Sigmoid colon (tissue), 7 donors: ENCODE results near the gene CYBB. TPM values are rescaled to one million over a fixed set of nuclear protein-coding genes. Genes with fewer than 3 reads are reported as not detected.

ENCODE experiments used
- DNase-seq: peaks from one replicate; pipeline ENCODE4 v3.0.0-alpha.2; 2019
- H3K27ac ChIP-seq, 4 donors: fragments of 200-600 bp; sonication (generic); one replicate each; pipeline ENCODE4 v1.5.1; 2016 to 2019; ENCODE audit warnings: mild to moderate bottlenecking in 1 of 4
- H3K27me3 ChIP-seq, 3 donors: fragments of 200-600 bp; sonication (generic); one replicate each; pipeline ENCODE4 v1.5.1; 2019; ENCODE audit warnings: mild to moderate bottlenecking in 1 of 3
- H3K36me3 ChIP-seq, 4 donors: fragments of 200-600 bp; sonication (generic); one replicate each; pipeline ENCODE4 v1.5.1; 2016 to 2019
- H3K4me1 ChIP-seq, 4 donors: fragments of 200-600 bp; sonication (generic); one replicate each; pipeline ENCODE4 v1.5.1; 2017 to 2019
- H3K4me3 ChIP-seq, 4 donors: fragments of 200-600 bp; sonication (generic); one replicate each; pipeline ENCODE4 v1.5.1; 2017 to 2019; ENCODE audit warnings: mild to moderate bottlenecking in 2 of 4, moderate library complexity in 1 of 4
- H3K9me3 ChIP-seq, 4 donors: fragments of 200-600 bp in 3 of 4; sonication (generic) in 3 of 4; one replicate each; pipeline versions ENCODE4 v1.5.1 to v1.6.1; 2013 to 2019
- CTCF ChIP-seq, 4 experiments: fragments of 450-650 bp in 3 of 4; fragments of 200-600 bp in 1 of 4; IDR thresholded peaks; one replicate each; pipeline ENCODE4 v1.5.1; 2016 to 2019; ENCODE audit warnings: antibody characterized with exemption in 4 of 4, mild to moderate bottlenecking in 3 of 4, moderate library complexity in 2 of 4
- EP300 ChIP-seq, 4 donors: sonication (generic); formaldehyde crosslinking; IDR thresholded peaks; one replicate each; pipeline ENCODE4 v1.6.1; 2017; ENCODE audit warnings: antibody characterized with exemption in 4 of 4
- POLR2A ChIP-seq, 2 donors: fragments of 450-650 bp; IDR thresholded peaks; one replicate each; pipeline ENCODE4 v1.6.1; 2016; ENCODE audit warnings: antibody characterized with exemption in 2 of 2, mild to moderate bottlenecking in 2 of 2, moderate library complexity in 2 of 2
- POLR2AphosphoS5 ChIP-seq, 4 donors: sonication (generic); formaldehyde crosslinking; IDR thresholded peaks; one replicate each; pipeline ENCODE4 v1.6.1; 2017; ENCODE audit warnings: antibody characterized with exemption in 4 of 4
- WGBS, 2 donors: extraction: QIAGEN DNeasy Blood & Tissue Kit; methylation state at CpG; one replicate each; pipeline ENCODE4 v1.1.7; 2013; 5-methylcytosine and 5-hydroxymethylcytosine counted together
- intact Hi-C: fragments of 100-400 bp; cut with DNase I; formaldehyde crosslinking; loops from one replicate; pipeline ENCODE4 v1.15.1; 2023
- polyA plus RNA-seq, 3 donors: library from polyadenylated mRNA; stranded (reverse); fragments of 200-250 nt; gene quantifications; one replicate each; pipeline ENCODE4 v1.2.3, GENCODE V29; 2013
- total RNA-seq, 4 donors: library from RNA; depleted of rRNA; stranded (reverse); fragments of >200 nt; gene quantifications; one replicate each; pipeline ENCODE4 v1.1.0, GENCODE V29; 2016
- donor health status: healthy with polysubstance abuse.
- donor health status: Bipolar disorder and iron deficiency.
- donor health status: healthy.

Gene CYBB
- total and polyA plus RNA-seq, 7 donors: 6.0 to 28.5 (median 23.0) TPM

- Histone ChIP-seq H3K4me1 (no peaks in the 10 kb centered on the region), H3K27ac (no peak overlapping the region), H3K9me3 (no peaks in the 10 kb centered on the region), H3K4me3 (no peak overlapping the region), H3K27me3 (no peaks in the 10 kb centered on the region), H3K36me3 (no peaks in the 10 kb centered on the region)
- intact Hi-C loops: no loop called here
- DNase-seq: no peak
- WGBS, 2 donors: 59 to 79% methylated on average over 3 of the region's 3 CpGs
- no peak for TF ChIP-seq POLR2AphosphoS5 (IDR thresholded peaks at IDR 0.05)
Observed at GRCh38 chrX:37786624-37787422, 7.0 kb downstream of the CYBB start.

GRCh38 chrX:37787423-37787869 is 7.6 kb downstream of the CYBB start:
- intact Hi-C loops: no loop called here
- no peaks in the 10 kb centered on the region for H3K36me3 ChIP-seq
- H3K27ac ChIP-seq: no peak overlapping the region
- no peak for DNase-seq
- H3K27me3 ChIP-seq: no peaks in the 10 kb centered on the region
- no peak overlapping the region for H3K4me3 ChIP-seq
- TF ChIP-seq CTCF (IDR thresholded peaks at IDR 0.05) (no peak), POLR2AphosphoS5 (IDR thresholded peaks at IDR 0.05) (no peak), EP300 (IDR thresholded peaks at IDR 0.05) (no peak), POLR2A (IDR thresholded peaks at IDR 0.05) (no peak)
- 53 to 87% methylated on average over 5 of the region's 5 CpGs for WGBS, 2 donors
- H3K9me3 ChIP-seq: no peaks in the 10 kb centered on the region
- no peaks in the 10 kb centered on the region for H3K4me1 ChIP-seq

- Histone ChIP-seq H3K4me1 (no peaks in the 10 kb centered on the region), H3K9me3 (no peaks in the 10 kb centered on the region), H3K27ac (no peak overlapping the region), H3K4me3 (no peak overlapping the region), H3K36me3 (no peaks in the 10 kb centered on the region), H3K27me3 (no peaks in the 10 kb centered on the region)
- TF ChIP-seq POLR2A (IDR thresholded peaks at IDR 0.05): no peak
- TF ChIP-seq EP300 (IDR thresholded peaks at IDR 0.05): no peak
- no peak for TF ChIP-seq POLR2AphosphoS5 (IDR thresholded peaks at IDR 0.05)
- TF ChIP-seq CTCF (IDR thresholded peaks at IDR 0.05): no peak
- DNase-seq: no peak
- intact Hi-C loops: no loop called here
Observed at GRCh38 chrX:37796310-37796709, 16.5 kb downstream of the CYBB start.

- intact Hi-C loops: no loop called here
Observed at GRCh38 chrX:37796805-37797204, 16.9 kb downstream of the CYBB start.

GRCh38 chrX:37799936-37800335 is 20.1 kb downstream of the CYBB start:
- H3K27me3 ChIP-seq: no peaks in the 10 kb centered on the region
- H3K36me3 ChIP-seq: no peaks in the 10 kb centered on the region
- H3K9me3 ChIP-seq: no peaks in the 10 kb centered on the region
- no peak for DNase-seq
- WGBS, 2 donors: 85 to 91% methylated on average over 2 of the region's 2 CpGs
- intact Hi-C loops: no loop called here
- H3K4me3 ChIP-seq: no peak overlapping the region
- no peak overlapping the region for H3K27ac ChIP-seq
- no peak for TF ChIP-seq POLR2AphosphoS5 (IDR thresholded peaks at IDR 0.05)
- TF ChIP-seq CTCF (IDR thresholded peaks at IDR 0.05): no peak
- TF ChIP-seq EP300 (IDR thresholded peaks at IDR 0.05): no peak
- no peak for TF ChIP-seq POLR2A (IDR thresholded peaks at IDR 0.05)
- no peaks in the 10 kb centered on the region for H3K4me1 ChIP-seq

More at GRCh38 chrX:37796805-37797204, 16.9 kb downstream of the CYBB start:
- Histone ChIP-seq H3K27me3 (no peaks in the 10 kb centered on the region), H3K9me3 (no peaks in the 10 kb centered on the region), H3K4me3 (no peak overlapping the region), H3K27ac (no peak overlapping the region), H3K4me1 (no peaks in the 10 kb centered on the region), H3K36me3 (no peaks in the 10 kb centered on the region)
- TF ChIP-seq CTCF (IDR thresholded peaks at IDR 0.05): no peak
- no peak for TF ChIP-seq POLR2A (IDR thresholded peaks at IDR 0.05)
- no peak for TF ChIP-seq POLR2AphosphoS5 (IDR thresholded peaks at IDR 0.05)
- TF ChIP-seq EP300 (IDR thresholded peaks at IDR 0.05): no peak
- DNase-seq: no peak
